Astrocyte (in vitro differentiated cells and primary cell): Measurements from ENCODE around the gene HOXC9. TPM values are rescaled to one million over a fixed set of nuclear protein-coding genes. Genes with fewer than 3 reads are reported as not detected.

ENCODE experiments used
- DNase-seq: peaks from one replicate; pipeline ENCODE4 v3.0.0-alpha.2; 2010; ENCODE audit warnings: low read depth
- FAIRE-seq: peaks from 2 replicates; lab custom pipeline; 2011; peaks lifted over from hg19 to GRCh38; lab: Jason Lieb, UNC
- H2AFZ ChIP-seq: 2 replicates; pipeline ENCODE4 v1.6.0; 2012; ENCODE audit warnings: low read depth, low read length, inconsistent platforms
- H3K27ac ChIP-seq: 2 replicates; pipeline ENCODE4 v1.5.1; 2011; ENCODE audit warnings: low read depth, low read length, inconsistent platforms
- H3K27me3 ChIP-seq: 2 replicates; pipeline ENCODE4 v1.6.0; 2011; ENCODE audit warnings: low read length, inconsistent platforms; ENCODE audit not compliant: insufficient read depth
- H3K36me3 ChIP-seq: 2 replicates; pipeline ENCODE4 v1.5.1; 2011; ENCODE audit warnings: low read length, inconsistent platforms; ENCODE audit not compliant: insufficient read depth
- H3K4me1 ChIP-seq: 2 replicates; pipeline ENCODE4 v1.5.1; 2011; ENCODE audit warnings: low read length, inconsistent platforms; ENCODE audit not compliant: insufficient read depth
- H3K4me2 ChIP-seq: 2 replicates; pipeline ENCODE4 v1.6.0; 2012; ENCODE audit warnings: low read length, inconsistent platforms
- H3K4me3 ChIP-seq: 2 replicates; pipeline ENCODE4 v1.5.1; 2011; ENCODE audit warnings: low read depth, mild to moderate bottlenecking, low read length, inconsistent platforms; ENCODE audit not compliant: insufficient read depth
- H3K79me2 ChIP-seq: 2 replicates; pipeline ENCODE4 v1.6.0; 2012; ENCODE audit warnings: mild to moderate bottlenecking, low read length, inconsistent platforms; ENCODE audit not compliant: insufficient read depth
- H3K9ac ChIP-seq: 2 replicates; pipeline ENCODE4 v1.6.0; 2012; ENCODE audit warnings: mild to moderate bottlenecking, low read length, inconsistent platforms
- H3K9me3 ChIP-seq: 2 replicates; pipeline ENCODE4 v1.5.1; 2012; ENCODE audit warnings: low read depth, mild to moderate bottlenecking, low read length, inconsistent platforms; ENCODE audit not compliant: insufficient read depth
- H4K20me1 ChIP-seq: 2 replicates; pipeline ENCODE4 v1.6.0; 2012; ENCODE audit warnings: low read length, inconsistent platforms; ENCODE audit not compliant: insufficient read depth
- H3K27ac Mint-ChIP-seq: one replicate; pipeline ENCODE4 v1.8.0; 2021; ENCODE audit warnings: mild to moderate bottlenecking, mixed read lengths; ENCODE audit not compliant: unreplicated experiment
- H3K27me3 Mint-ChIP-seq: one replicate; pipeline ENCODE4 v1.8.0; 2021; ENCODE audit warnings: low read depth, mixed read lengths; ENCODE audit not compliant: unreplicated experiment
- H3K36me3 Mint-ChIP-seq: one replicate; pipeline ENCODE4 v1.8.0; 2021; ENCODE audit warnings: low read depth, mixed read lengths; ENCODE audit not compliant: unreplicated experiment
- H3K4me1 Mint-ChIP-seq: one replicate; pipeline ENCODE4 v1.8.0; 2021; ENCODE audit warnings: low read depth, mixed read lengths; ENCODE audit not compliant: unreplicated experiment
- H3K4me3 Mint-ChIP-seq: one replicate; pipeline ENCODE4 v1.8.0; 2021; ENCODE audit warnings: mild to moderate bottlenecking, moderate library complexity, mixed read lengths; ENCODE audit not compliant: unreplicated experiment
- H3K9me3 Mint-ChIP-seq: one replicate; pipeline ENCODE4 v1.8.0; 2021; ENCODE audit warnings: mild to moderate bottlenecking, mixed read lengths; ENCODE audit not compliant: unreplicated experiment
- CTCF ChIP-seq: IDR thresholded peaks from 2 replicates; pipeline ENCODE4 v1.5.1; 2011; ENCODE audit warnings: low read depth, mild to moderate bottlenecking, inconsistent platforms, low read length, moderate library complexity; ENCODE audit not compliant: insufficient read depth
- EZH2 ChIP-seq: IDR thresholded peaks from 2 replicates; pipeline ENCODE4 v1.6.1; 2012; ENCODE audit warnings: mild to moderate bottlenecking, low read length, inconsistent platforms; ENCODE audit not compliant: insufficient read depth
- total RNA-seq: library from RNA; stranded (reverse); gene quantifications from 2 replicates; pipeline ENCODE4 v1.2.1, GENCODE V29; 2021

Gene HOXC9
- total RNA-seq, 1 donor from 2014 or later = not detected

GRCh38 chr12:54042970-54043853 is 43.3 kb downstream of the HOXC9 start:
- Histone ChIP-seq H3K9me3 (peaks cover 3% of the 10 kb centered on the region), H3K79me2 (no peaks in the 10 kb centered on the region), H3K36me3 (no peaks in the 10 kb centered on the region), H3K4me2 (no peak overlapping the region), H3K4me1 (no peaks in the 10 kb centered on the region), H4K20me1 (no peaks in the 10 kb centered on the region), H3K4me3 (no peak overlapping the region), H3K27ac (no peak overlapping the region), H3K27me3 (peaks cover 93% of the 10 kb centered on the region), H2AFZ (no peak overlapping the region), H3K9ac (no peak overlapping the region)
- H3K36me3 Mint-ChIP-seq = peaks cover 2% of the 10 kb centered on the region
- no peak overlapping the region for H3K27ac Mint-ChIP-seq
- FAIRE-seq = no peak
- DNase-seq = no peak
- H3K9me3 Mint-ChIP-seq = peaks cover 14% of the 10 kb centered on the region
- peaks cover 97% of the 10 kb centered on the region for H3K27me3 Mint-ChIP-seq
- no peak for TF ChIP-seq CTCF
- no peak for TF ChIP-seq EZH2
- no peaks in the 10 kb centered on the region for H3K4me1 Mint-ChIP-seq
- H3K4me3 Mint-ChIP-seq = no peak overlapping the region

- Histone ChIP-seq H3K9ac (no peak overlapping the region), H3K4me3 (no peak overlapping the region), H3K9me3 (peaks cover 3% of the 10 kb centered on the region), H3K4me2 (no peak overlapping the region), H3K27ac (no peak overlapping the region), H3K4me1 (no peaks in the 10 kb centered on the region), H2AFZ (no peak overlapping the region), H3K79me2 (no peaks in the 10 kb centered on the region), H4K20me1 (no peaks in the 10 kb centered on the region), H3K36me3 (no peaks in the 10 kb centered on the region), H3K27me3 (peaks cover 93% of the 10 kb centered on the region)
- Mint-ChIP-seq H3K9me3 (peaks cover 13% of the 10 kb centered on the region), H3K36me3 (peaks cover 2% of the 10 kb centered on the region), H3K4me3 (no peak overlapping the region), H3K4me1 (no peaks in the 10 kb centered on the region), H3K27ac (no peak overlapping the region), H3K27me3 (peaks cover 95% of the 10 kb centered on the region)
- no peak for FAIRE-seq
- TF ChIP-seq EZH2 = no peak
- no peak for TF ChIP-seq CTCF
- no peak for DNase-seq
Observed at GRCh38 chr12:54044425-54045103, 44.6 kb downstream of the HOXC9 start.
